Uterus (tissue), 4 donors: ENCODE data around the gene GPRIN2. TPM values are rescaled to one million over a fixed set of nuclear protein-coding genes. Genes with fewer than 3 reads are reported as not detected.
A peak's percentile ranks its signal among the peaks of the same experiment; 100 is the strongest.

ENCODE experiments used
- DNase-seq, 2 donors: peaks; one replicate each; pipeline ENCODE4 v3.0.0-alpha.2; 2019 to 2020
- H3K27ac ChIP-seq, 2 donors: fragments of 200-600 bp; sonication (generic); 1 replicate in 1 of 2; 2 replicates in 1 of 2; pipeline ENCODE4 v1.5.1; 2016 to 2018
- H3K27me3 ChIP-seq, 2 donors: fragments of 200-600 bp; sonication (generic); one replicate each; pipeline ENCODE4 v1.5.1; 2018 to 2019; ENCODE audit warnings: control low read depth in 1 of 2
- H3K36me3 ChIP-seq, 2 donors: fragments of 200-600 bp; sonication (generic); one replicate each; pipeline ENCODE4 v1.5.1; 2019; ENCODE audit warnings: control low read depth in 1 of 2
- H3K4me1 ChIP-seq, 2 donors: fragments of 200-600 bp; sonication (generic); one replicate each; pipeline ENCODE4 v1.5.1; 2018 to 2019; ENCODE audit warnings: control low read depth in 1 of 2
- H3K4me3 ChIP-seq, 2 donors: fragments of 200-600 bp; sonication (generic); 1 replicate in 1 of 2; 2 replicates in 1 of 2; pipeline ENCODE4 v1.5.1; 2018 to 2019; ENCODE audit warnings: mild to moderate bottlenecking in 1 of 2
- H3K9me3 ChIP-seq, 2 donors: fragments of 200-600 bp; sonication (generic); one replicate each; pipeline ENCODE4 v1.5.1; 2019; ENCODE audit warnings: control low read depth in 1 of 2
- POLR2A ChIP-seq, 2 donors: fragments of 450-650 bp; IDR thresholded peaks; one replicate each; pipeline ENCODE4 v1.6.1; 2016; ENCODE audit warnings: antibody characterized with exemption in 2 of 2, mild to moderate bottlenecking in 1 of 2, moderate library complexity in 1 of 2
- intact Hi-C: fragments of 100-400 bp; cut with DNase I; formaldehyde crosslinking; loops from one replicate; pipeline ENCODE4 v1.15.1; 2023; ENCODE audit warnings: low total_unique reads
- total RNA-seq, 4 donors: library from RNA; depleted of rRNA in 3 of 4; stranded (reverse); fragments of >200 nt in 3 of 4; gene quantifications; one replicate each; pipeline versions ENCODE4 v1.1.0 to v1.2.4, GENCODE V29; 2014 to 2023
- TF ChIP-seq, protein P1 (sequence below), 4 experiments: fragments of 200-600 bp in 2 of 4; fragments of 450-650 bp in 2 of 4; sonication (generic) in 2 of 4; IDR thresholded peaks; one replicate each; pipeline ENCODE4 v1.5.1; 2016 to 2019; ENCODE audit warnings: antibody characterized with exemption in 4 of 4, mild to moderate bottlenecking in 2 of 4, moderate library complexity in 1 of 4
- donor health status: DM: yes; HTN: yes; CAD: no.

The GPRIN2 gene
- total RNA-seq, 4 donors from 2014 or later = 3.5 TPM; not detected in 3

DNA sequence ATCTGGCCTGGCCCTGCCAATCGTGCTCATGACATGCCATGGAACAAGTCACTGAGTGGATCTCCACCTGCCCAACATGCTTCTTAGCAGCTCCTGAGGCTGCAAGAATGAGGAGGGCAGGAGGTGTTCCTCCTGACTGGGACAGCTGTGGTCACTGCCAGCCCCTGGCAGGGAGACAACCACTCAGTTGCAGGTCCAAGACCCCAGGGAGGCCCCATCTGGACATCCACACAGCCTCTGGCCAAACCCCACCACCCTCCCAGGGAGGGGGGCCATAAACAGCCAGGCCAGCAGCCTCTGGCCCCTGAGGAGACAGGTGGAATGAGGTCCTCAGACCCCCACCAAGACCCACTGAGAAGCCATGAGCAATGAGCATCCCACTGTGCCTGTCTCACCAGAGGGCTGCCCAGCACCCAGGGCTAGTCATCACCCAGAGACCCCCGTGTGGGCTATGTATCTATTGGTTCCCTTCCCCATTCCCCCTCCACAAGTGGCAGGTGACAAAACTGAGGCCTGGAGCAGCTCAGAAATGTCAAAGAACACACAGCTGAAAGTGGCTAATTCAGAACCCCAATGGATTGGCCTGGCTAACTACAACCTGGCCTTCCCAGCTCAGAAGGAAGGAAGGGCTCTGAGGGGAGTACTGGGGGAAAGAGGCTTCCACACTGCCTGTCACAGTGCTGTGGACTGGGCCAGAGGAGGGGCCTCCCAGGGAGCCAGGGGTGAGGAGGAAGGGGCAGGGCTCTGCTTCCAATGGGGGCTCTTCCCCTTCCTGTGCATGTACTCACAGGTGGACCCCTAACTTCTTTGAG, 3.0 kb downstream of the GPRIN2 start:
- Histone ChIP-seq H3K27ac (no peak overlapping the region), H3K27me3 (peaks cover 0 to 12% of the 10 kb centered on the region in 2 donors), H3K9me3 (no peaks in the 10 kb centered on the region), H3K4me1 (peaks cover 0 to 12% of the 10 kb centered on the region in 2 donors), H3K36me3 (no peaks in the 10 kb centered on the region), H3K4me3 (no peak overlapping the region)
- intact Hi-C loops = no loop called here
- DNase-seq = no peak
- TF ChIP-seq POLR2A (IDR thresholded peaks at IDR 0.05) = no peak
- TF ChIP-seq, protein P1, sequence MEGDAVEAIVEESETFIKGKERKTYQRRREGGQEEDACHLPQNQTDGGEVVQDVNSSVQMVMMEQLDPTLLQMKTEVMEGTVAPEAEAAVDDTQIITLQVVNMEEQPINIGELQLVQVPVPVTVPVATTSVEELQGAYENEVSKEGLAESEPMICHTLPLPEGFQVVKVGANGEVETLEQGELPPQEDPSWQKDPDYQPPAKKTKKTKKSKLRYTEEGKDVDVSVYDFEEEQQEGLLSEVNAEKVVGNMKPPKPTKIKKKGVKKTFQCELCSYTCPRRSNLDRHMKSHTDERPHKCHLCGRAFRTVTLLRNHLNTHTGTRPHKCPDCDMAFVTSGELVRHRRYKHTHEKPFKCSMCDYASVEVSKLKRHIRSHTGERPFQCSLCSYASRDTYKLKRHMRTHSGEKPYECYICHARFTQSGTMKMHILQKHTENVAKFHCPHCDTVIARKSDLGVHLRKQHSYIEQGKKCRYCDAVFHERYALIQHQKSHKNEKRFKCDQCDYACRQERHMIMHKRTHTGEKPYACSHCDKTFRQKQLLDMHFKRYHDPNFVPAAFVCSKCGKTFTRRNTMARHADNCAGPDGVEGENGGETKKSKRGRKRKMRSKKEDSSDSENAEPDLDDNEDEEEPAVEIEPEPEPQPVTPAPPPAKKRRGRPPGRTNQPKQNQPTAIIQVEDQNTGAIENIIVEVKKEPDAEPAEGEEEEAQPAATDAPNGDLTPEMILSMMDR (IDR thresholded peaks at IDR 0.05) = no peak

DNA sequence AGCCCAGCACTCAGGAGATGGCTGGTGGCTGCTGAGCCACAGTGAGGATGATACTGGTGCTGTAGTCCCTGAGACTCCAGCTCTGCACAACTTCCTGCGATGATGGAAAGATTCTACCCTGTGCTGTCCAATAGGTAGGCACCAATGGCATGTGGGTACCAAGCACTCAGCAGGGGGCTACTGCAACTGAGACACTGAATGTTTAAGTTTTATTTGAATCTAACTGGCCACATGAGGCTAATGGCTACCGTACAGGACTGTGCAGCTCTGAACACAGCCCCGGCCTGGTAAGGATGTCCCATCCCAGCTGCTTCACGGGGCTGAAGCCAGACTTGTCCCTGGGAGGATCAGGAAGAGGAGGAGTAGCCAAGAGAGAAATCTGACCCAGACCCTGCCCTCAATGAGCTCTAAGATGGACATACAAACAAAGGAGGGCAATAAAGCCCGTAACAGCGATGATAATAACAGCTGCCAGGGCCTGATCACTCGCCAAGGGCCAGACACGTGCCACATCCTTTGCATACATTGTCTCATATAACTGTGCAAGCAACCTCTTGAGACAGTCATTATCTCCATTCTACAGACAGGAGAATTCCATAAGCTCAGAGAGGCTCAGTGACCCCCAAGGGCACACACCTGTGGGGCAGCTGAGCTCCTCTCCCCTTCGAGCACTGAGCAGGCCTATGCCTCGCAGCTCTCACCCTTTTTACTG, 3.8 kb downstream of the GPRIN2 start:
- peak in 1 of 2 donors; percentile 8 for DNase-seq
- TF ChIP-seq POLR2A (IDR thresholded peaks at IDR 0.05) = no peak
- TF ChIP-seq, protein P1 (IDR thresholded peaks at IDR 0.05) = no peak
- H3K4me3 ChIP-seq = no peak overlapping the region
- no peaks in the 10 kb centered on the region for H3K36me3 ChIP-seq
- peaks cover 0 to 11% of the 10 kb centered on the region in 2 donors for H3K27me3 ChIP-seq
- H3K4me1 ChIP-seq = peaks cover 0 to 12% of the 10 kb centered on the region in 2 donors
- H3K27ac ChIP-seq = no peak overlapping the region
- H3K9me3 ChIP-seq = no peaks in the 10 kb centered on the region
- intact Hi-C loops = no loop called here

DNA sequence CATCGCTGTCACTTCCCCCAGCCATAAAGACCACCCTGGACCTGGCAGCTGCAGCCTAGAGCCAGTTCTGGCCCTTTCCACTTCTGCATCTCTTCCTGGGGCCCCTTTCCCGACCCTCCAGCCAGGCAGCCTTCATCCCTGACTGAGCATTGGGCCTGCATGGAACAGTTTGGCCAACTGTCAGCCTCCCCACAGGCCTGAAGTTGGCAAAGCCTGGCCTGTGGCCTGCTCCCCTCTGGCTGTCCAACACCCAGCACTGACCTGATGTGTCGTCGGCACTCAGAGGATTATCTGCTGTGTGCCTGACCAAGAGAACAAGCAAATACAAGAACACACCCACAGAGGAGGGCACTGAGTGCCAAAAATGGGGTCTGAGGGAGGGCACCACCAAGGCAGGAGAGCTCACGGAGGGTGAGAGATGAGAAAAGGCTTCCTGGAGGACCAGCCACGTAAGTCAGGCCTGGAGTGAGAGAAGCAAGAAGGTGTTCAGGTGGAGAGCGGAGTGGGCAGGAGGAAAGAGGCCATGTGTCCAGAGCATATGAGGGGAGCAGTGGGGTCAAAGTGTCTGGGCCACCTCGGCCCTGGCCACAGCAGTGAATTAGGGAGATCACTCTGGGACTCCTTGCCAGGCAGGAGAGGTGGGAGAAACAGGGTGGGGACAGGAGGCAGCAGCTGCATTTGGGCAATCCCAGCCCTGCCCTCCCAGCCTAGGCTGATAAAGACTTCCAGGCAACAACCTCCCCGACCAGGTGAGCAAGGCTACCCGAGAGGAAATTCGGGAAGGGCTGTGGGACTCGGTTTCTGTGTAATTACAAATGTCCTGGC, 4.5 kb downstream of the GPRIN2 start:
- intact Hi-C loops = no loop called here
- Histone ChIP-seq H3K36me3 (no peaks in the 10 kb centered on the region), H3K27me3 (peaks cover 0 to 3% of the 10 kb centered on the region in 2 donors), H3K9me3 (no peaks in the 10 kb centered on the region), H3K4me1 (peaks cover 0 to 12% of the 10 kb centered on the region in 2 donors), H3K27ac (no peak overlapping the region), H3K4me3 (no peak overlapping the region)
- peak in 1 of 2 donors; percentile 12 for DNase-seq
- TF ChIP-seq, protein P1 (IDR thresholded peaks at IDR 0.05) = no peak
- no peak for TF ChIP-seq POLR2A (IDR thresholded peaks at IDR 0.05)

DNA sequence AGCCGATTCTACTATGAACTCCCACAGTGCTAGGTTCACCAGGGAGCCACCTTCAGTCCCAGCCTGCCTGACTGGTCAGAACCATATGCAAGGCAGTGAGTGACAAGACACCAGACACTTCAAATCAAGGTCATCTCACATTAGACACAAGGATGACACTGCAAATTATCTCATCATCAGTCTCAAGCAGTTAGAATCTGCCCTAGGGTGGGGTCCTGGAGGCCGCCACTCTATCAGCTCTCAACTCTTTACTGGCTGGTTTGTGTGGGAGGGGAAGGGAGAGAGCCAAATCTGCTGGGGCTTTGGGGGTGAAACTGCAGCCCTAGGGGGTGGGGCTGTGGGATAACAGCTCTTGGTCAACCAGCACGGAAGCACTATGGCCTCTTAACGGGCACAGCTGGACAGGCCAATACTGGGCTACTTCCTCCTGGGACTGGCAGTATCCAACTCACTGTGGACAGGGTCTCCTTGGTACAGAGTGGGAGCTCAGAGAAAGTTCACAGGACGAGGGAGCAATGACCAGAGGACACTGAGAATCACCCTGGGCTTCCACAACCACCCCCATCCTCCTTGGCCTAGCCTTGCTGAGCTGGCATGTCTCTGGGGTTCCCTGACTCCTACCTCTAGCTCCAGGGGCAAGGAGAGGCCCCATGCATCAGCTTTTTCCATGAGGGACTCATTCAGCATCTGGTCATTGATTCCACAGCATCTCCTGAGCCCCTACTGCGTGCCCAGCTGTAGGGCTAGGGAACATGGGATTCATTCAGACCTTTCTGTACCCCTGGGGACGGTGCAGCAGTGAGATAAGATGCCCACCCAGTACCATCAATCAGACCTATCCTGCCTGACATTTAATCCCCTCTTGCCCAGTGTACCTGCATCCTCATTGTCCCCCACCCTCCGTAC, 5.4 kb downstream of the GPRIN2 start:
- H3K27me3 ChIP-seq = no peaks in the 10 kb centered on the region
- TF ChIP-seq POLR2A (IDR thresholded peaks at IDR 0.05) = no peak
- DNase-seq = peak in 1 of 2 donors; percentile 10
- no peaks in the 10 kb centered on the region for H3K36me3 ChIP-seq
- H3K4me3 ChIP-seq = no peak overlapping the region
- no peak overlapping the region for H3K27ac ChIP-seq
- peaks cover 0 to 3% of the 10 kb centered on the region in 2 donors for H3K4me1 ChIP-seq
- H3K9me3 ChIP-seq = no peaks in the 10 kb centered on the region
- intact Hi-C loops = no loop called here
